CD14-positive monocyte (primary cell): ENCODE results near the gene STT3B. TPM values are rescaled to one million over a fixed set of nuclear protein-coding genes. Genes with fewer than 3 reads are reported as not detected.

ENCODE experiments used
- DNase-seq, 3 donors: peaks; one replicate each; pipeline ENCODE4 v3.0.0-alpha.2; 2011 to 2022
- H2AFZ ChIP-seq: 2 replicates; pipeline ENCODE4 v1.6.0; 2012; ENCODE audit warnings: mild to moderate bottlenecking, low read depth, low read length, inconsistent platforms; ENCODE audit not compliant: insufficient read depth, poor library complexity, severe bottlenecking
- H3K27ac ChIP-seq, 2 donors: 1 replicate in 1 of 2; 2 replicates in 1 of 2; pipeline ENCODE4 v1.5.1; 2012 to 2013; ENCODE audit warnings: low read length in 2 of 2, control low read depth in 1 of 2, inconsistent platforms in 1 of 2, low read depth in 1 of 2, mild to moderate bottlenecking in 1 of 2
- H3K27me3 ChIP-seq, 2 donors: one replicate each; pipeline versions ENCODE4 v1.6.0 to v1.6.1; 2011 to 2013; ENCODE audit warnings: low read length in 2 of 2; ENCODE audit not compliant: control insufficient read depth in 2 of 2, insufficient read depth in 2 of 2
- H3K36me3 ChIP-seq, 2 donors: replicated peaks in 1 of 2; 1 replicate in 1 of 2; 2 replicates in 1 of 2; pipeline versions ENCODE4 v1.5.1 to v1.6.1; 2012 to 2013; ENCODE audit warnings: low read length in 2 of 2, control low read depth in 1 of 2, inconsistent platforms in 1 of 2, mild to moderate bottlenecking in 1 of 2; ENCODE audit not compliant: insufficient read depth in 2 of 2, control insufficient read depth in 1 of 2
- H3K4me1 ChIP-seq, 2 donors: 1 replicate in 1 of 2; 2 replicates in 1 of 2; pipeline versions ENCODE4 v1.5.1 to v1.6.1; 2012 to 2013; ENCODE audit warnings: low read length in 2 of 2, control low read depth in 1 of 2, inconsistent platforms in 1 of 2, mild to moderate bottlenecking in 1 of 2, moderate library complexity in 1 of 2; ENCODE audit not compliant: insufficient read depth in 2 of 2, control insufficient read depth in 1 of 2
- H3K4me2 ChIP-seq: replicated peaks from 2 replicates; pipeline ENCODE3; 2012; ENCODE audit warnings: low read length, moderate library complexity, mild to moderate bottlenecking; ENCODE audit not compliant: poor library complexity, severe bottlenecking; ENCODE audit errors: extremely low read depth
- H3K4me3 ChIP-seq, 3 experiments: fragments of 200-600 bp in 1 of 3; sonication (generic) in 1 of 3; replicated peaks in 1 of 3; 1 replicate in 2 of 3; 2 replicates in 1 of 3; pipeline ENCODE4 v1.5.1; 2011 to 2013; ENCODE audit warnings: low read length in 3 of 3, mild to moderate bottlenecking in 3 of 3, control low read depth in 2 of 3, low read depth in 2 of 3, inconsistent platforms in 1 of 3, moderate library complexity in 1 of 3
- H3K79me2 ChIP-seq: 2 replicates; pipeline ENCODE4 v1.6.0; 2012; ENCODE audit warnings: mild to moderate bottlenecking, control low read depth, inconsistent platforms, low read length, moderate library complexity; ENCODE audit not compliant: insufficient read depth
- H3K9ac ChIP-seq: 2 replicates; pipeline ENCODE4 v1.6.0; 2017; ENCODE audit warnings: low read length, mild to moderate bottlenecking; ENCODE audit not compliant: insufficient read depth, poor library complexity, severe bottlenecking
- H3K9me3 ChIP-seq, 2 donors: replicated peaks in 1 of 2; 1 replicate in 1 of 2; 2 replicates in 1 of 2; pipeline versions ENCODE4 v1.5.1 to v1.6.1; 2012 to 2013; ENCODE audit warnings: low read length in 2 of 2, control low read depth in 1 of 2; ENCODE audit not compliant: control insufficient read depth in 1 of 2, insufficient read depth in 1 of 2
- H4K20me1 ChIP-seq: 2 replicates; pipeline ENCODE4 v1.6.0; 2012; ENCODE audit warnings: mild to moderate bottlenecking, low read length, control low read depth, moderate library complexity; ENCODE audit not compliant: insufficient read depth
- H3K27ac Mint-ChIP-seq, 7 donors: one replicate each; pipeline ENCODE4 v1.8.0; 2020; ENCODE audit warnings: mild to moderate bottlenecking in 7 of 7, mixed read lengths in 7 of 7, moderate library complexity in 6 of 7, inconsistent platforms in 2 of 7
- H3K27me3 Mint-ChIP-seq, 3 donors: one replicate each; pipeline ENCODE4 v1.8.0; 2021 to 2022; ENCODE audit warnings: low read depth in 3 of 3, mild to moderate bottlenecking in 3 of 3, mixed read lengths in 3 of 3, moderate library complexity in 3 of 3, inconsistent platforms in 1 of 3
- H3K36me3 Mint-ChIP-seq, 2 donors: one replicate each; pipeline ENCODE4 v1.8.0; 2020; ENCODE audit warnings: mixed read lengths in 2 of 2, inconsistent platforms in 1 of 2, mild to moderate bottlenecking in 1 of 2
- H3K4me1 Mint-ChIP-seq: one replicate; pipeline ENCODE4 v1.8.0; 2020; ENCODE audit warnings: mild to moderate bottlenecking, mixed read lengths
- H3K4me3 Mint-ChIP-seq, 2 donors: one replicate each; pipeline ENCODE4 v1.8.0; 2020; ENCODE audit warnings: mild to moderate bottlenecking in 2 of 2, mixed read lengths in 2 of 2, moderate library complexity in 1 of 2
- H3K9me3 Mint-ChIP-seq, 7 donors: one replicate each; pipeline ENCODE4 v1.8.0; 2020 to 2022; ENCODE audit warnings: mixed read lengths in 7 of 7, mild to moderate bottlenecking in 6 of 7, moderate library complexity in 6 of 7, inconsistent platforms in 2 of 7
- WGBS: methylation state at CpG from one replicate; pipeline ENCODE4 v1.1.5; 2013; ENCODE audit warnings: missing lambda C conversion rate; ENCODE audit not compliant: insufficient coverage; 5-methylcytosine and 5-hydroxymethylcytosine counted together
- intact Hi-C, 2 donors: fragments of 100-400 bp; cut with micrococcal nuclease; formaldehyde crosslinking; loops; one replicate each; pipeline versions ENCODE4 v1.15.0 to v1.15.1; 2023
- polyA plus RNA-seq, 3 donors: library from polyadenylated mRNA; depleted of rRNA in 1 of 3; unstranded in 2 of 3; stranded (reverse) in 1 of 3; fragments of 300-500 nt in 2 of 3; fragments of >200 nt in 1 of 3; fragmentation: Illumina TruSeq in 2 of 3; gene quantifications; 1 replicate in 2 of 3; 2 replicates in 1 of 3; pipeline ENCODE4 v1.2.3, GENCODE V29; 2012 to 2021
- TF ChIP-seq, protein P1 (sequence below): fragments of 200-600 bp; IDR thresholded peaks from one replicate; pipeline ENCODE4 v1.8.0; 2022; ENCODE audit warnings: antibody characterized with exemption, mild to moderate bottlenecking

STT3B gene
- polyA plus RNA-seq, 3 donors: 47.3 to 97.0 (median 86.3) TPM

DNA sequence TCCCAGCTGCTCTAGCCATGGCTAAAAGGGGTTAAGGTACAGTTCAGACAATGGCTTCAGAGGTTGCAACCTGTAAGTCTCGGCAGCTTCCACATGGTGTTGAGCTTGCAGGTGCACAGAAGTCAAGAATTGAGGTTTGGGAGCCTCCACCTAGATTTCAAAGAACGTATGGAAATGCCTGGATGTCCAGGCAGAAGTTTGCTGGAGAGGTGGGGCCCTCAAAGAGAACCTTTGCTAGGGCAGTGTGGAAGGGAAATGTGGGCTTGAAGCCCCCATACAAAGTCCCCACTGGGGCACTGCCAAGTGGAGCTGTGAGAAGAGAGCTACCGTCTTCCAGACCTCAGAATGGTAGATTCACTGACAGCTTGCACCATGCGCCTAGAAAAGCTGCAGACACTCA, 73.7 kb downstream of the STT3B start:
- no peak overlapping the region for H3K27ac ChIP-seq
- peaks cover 36% of the 10 kb centered on the region for H4K20me1 ChIP-seq
- WGBS: 100% methylated on average over 4 of the region's 4 CpGs
- H3K9me3 ChIP-seq: peaks cover 17 to 20% of the 10 kb centered on the region in 2 donors
- no peaks in the 10 kb centered on the region for H3K27me3 ChIP-seq
- no peaks in the 10 kb centered on the region for H3K4me1 ChIP-seq
- no peak overlapping the region for H3K4me2 ChIP-seq
- DNase-seq: no peak
- intact Hi-C loops: no loop called here
- TF ChIP-seq, protein P1, sequence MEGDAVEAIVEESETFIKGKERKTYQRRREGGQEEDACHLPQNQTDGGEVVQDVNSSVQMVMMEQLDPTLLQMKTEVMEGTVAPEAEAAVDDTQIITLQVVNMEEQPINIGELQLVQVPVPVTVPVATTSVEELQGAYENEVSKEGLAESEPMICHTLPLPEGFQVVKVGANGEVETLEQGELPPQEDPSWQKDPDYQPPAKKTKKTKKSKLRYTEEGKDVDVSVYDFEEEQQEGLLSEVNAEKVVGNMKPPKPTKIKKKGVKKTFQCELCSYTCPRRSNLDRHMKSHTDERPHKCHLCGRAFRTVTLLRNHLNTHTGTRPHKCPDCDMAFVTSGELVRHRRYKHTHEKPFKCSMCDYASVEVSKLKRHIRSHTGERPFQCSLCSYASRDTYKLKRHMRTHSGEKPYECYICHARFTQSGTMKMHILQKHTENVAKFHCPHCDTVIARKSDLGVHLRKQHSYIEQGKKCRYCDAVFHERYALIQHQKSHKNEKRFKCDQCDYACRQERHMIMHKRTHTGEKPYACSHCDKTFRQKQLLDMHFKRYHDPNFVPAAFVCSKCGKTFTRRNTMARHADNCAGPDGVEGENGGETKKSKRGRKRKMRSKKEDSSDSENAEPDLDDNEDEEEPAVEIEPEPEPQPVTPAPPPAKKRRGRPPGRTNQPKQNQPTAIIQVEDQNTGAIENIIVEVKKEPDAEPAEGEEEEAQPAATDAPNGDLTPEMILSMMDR: no peak
- H3K9me3 Mint-ChIP-seq: peaks cover 15 to 26% (median 22%) of the 10 kb centered on the region in 7 donors
- no peak overlapping the region for H3K9ac ChIP-seq
- H3K36me3 Mint-ChIP-seq: peaks cover 59 to 64% of the 10 kb centered on the region in 2 donors
- peaks cover 0 to 1% (median 0%) of the 10 kb centered on the region in 3 donors for H3K27me3 Mint-ChIP-seq
- peaks cover 13 to 72% of the 10 kb centered on the region in 2 donors for H3K36me3 ChIP-seq
- no peak overlapping the region for H3K4me3 ChIP-seq
- peaks cover 80% of the 10 kb centered on the region for H3K79me2 ChIP-seq
- H3K4me1 Mint-ChIP-seq: peaks cover 2% of the 10 kb centered on the region
- peak overlapping the region in 2 of 7 donors; percentile 2 to 52 for H3K27ac Mint-ChIP-seq
- no peak overlapping the region for H2AFZ ChIP-seq
- no peak overlapping the region for H3K4me3 Mint-ChIP-seq

DNA sequence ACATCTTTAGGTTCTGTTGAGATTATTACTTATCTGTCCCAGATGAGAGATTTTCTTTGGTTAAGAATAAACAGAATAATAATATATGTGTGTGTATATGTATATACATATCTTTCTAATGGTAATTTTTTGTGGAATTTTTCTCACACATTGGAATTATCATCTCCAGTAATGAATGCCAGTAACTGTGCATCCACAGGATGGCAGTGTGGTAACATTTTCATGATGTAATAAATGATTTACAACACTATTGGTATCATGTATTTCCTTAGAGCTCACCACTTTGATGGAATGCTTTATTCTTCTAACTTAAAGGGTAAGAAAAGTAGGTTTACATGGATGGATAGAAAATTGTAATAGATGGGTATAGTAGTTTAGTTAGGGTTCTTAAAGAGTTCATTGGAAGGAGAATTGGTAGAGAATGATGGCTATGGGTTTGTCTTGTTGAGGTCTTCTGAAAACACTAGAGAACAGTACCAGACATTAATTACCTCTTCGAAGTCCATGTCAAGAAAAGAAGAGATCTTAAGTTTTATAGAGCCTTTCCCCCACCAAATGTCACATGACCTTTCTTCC, 78.1 kb downstream of the STT3B start:
- peaks cover 8% of the 10 kb centered on the region for H3K4me1 Mint-ChIP-seq
- no peak overlapping the region for H3K4me3 Mint-ChIP-seq
- peaks cover 77% of the 10 kb centered on the region for H3K79me2 ChIP-seq
- no peaks in the 10 kb centered on the region for H3K27me3 ChIP-seq
- WGBS: no CpG with 5 or more reads among the region's 1 CpG
- H3K27ac Mint-ChIP-seq: no peak overlapping the region
- TF ChIP-seq, protein P1: peak; percentile 64
- H3K9me3 ChIP-seq: peaks cover 13% of the 10 kb centered on the region in 2 donors
- H3K9me3 Mint-ChIP-seq: peaks cover 11 to 15% (median 14%) of the 10 kb centered on the region in 7 donors
- H2AFZ ChIP-seq: no peak overlapping the region
- DNase-seq: peak in 2 of 3 donors; percentile 5 to 25
- H3K36me3 Mint-ChIP-seq: peaks cover 25 to 36% of the 10 kb centered on the region in 2 donors
- intact Hi-C loops: no loop called here
- no peak overlapping the region for H3K27ac ChIP-seq
- H3K4me2 ChIP-seq: no peak overlapping the region
- H3K27me3 Mint-ChIP-seq: peaks cover 0 to 1% (median 0%) of the 10 kb centered on the region in 3 donors
- H3K4me3 ChIP-seq: no peak overlapping the region
- no peak overlapping the region for H3K9ac ChIP-seq
- H3K4me1 ChIP-seq: no peaks in the 10 kb centered on the region
- peaks cover 12 to 40% of the 10 kb centered on the region in 2 donors for H3K36me3 ChIP-seq
- H4K20me1 ChIP-seq: peaks cover 66% of the 10 kb centered on the region
